Measurements from ENCODE around the gene MOCS1. TPM values are rescaled to one million over a fixed set of nuclear protein-coding genes. Genes with fewer than 3 reads are reported as not detected.

MOCS1 gene
- total RNA-seq, 1 donor from 2014 or later = 15.1 TPM

GRCh38 chr6:39902136-39902535, 32.1 kb downstream of the MOCS1 start:
- TF ChIP-seq CTCF (IDR thresholded peaks at IDR 0.05) = no peak
- DNase-seq (ENCODE audit: extremely low spot score, unreplicated experiment) = no peak
- no peaks in the 10 kb centered on the region for H3K9me3 Mint-ChIP-seq (ENCODE audit: unreplicated experiment)
- peaks cover 72% of the 10 kb centered on the region for H3K36me3 Mint-ChIP-seq (ENCODE audit: unreplicated experiment)
- H3K27me3 Mint-ChIP-seq (ENCODE audit: unreplicated experiment) = no peaks in the 10 kb centered on the region
- H3K4me1 Mint-ChIP-seq (ENCODE audit: unreplicated experiment) = no peaks in the 10 kb centered on the region
- no peak overlapping the region for H3K27ac Mint-ChIP-seq (ENCODE audit: unreplicated experiment)
- H3K4me3 Mint-ChIP-seq (ENCODE audit: unreplicated experiment) = no peak overlapping the region

DNA sequence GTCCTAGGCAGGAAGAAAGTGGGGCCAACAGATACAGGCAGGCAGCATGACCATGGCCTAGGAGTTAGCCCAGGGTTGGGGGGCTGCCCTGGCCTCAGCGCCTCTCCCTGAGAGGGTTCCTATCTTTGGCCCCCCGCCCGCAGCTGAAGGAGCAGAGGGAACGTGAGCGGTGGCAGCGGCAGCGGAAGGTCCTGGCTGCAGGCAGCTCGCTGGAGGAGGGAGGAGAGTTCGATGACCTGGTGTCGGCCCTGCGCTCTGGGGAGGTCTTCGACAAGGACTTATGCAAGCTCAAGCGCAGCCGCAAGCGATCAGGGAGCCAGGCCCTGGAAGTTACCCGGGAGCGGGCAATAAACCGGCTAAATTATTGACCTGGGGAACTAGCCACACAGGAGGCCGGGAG, 32.6 kb downstream of the MOCS1 start:
- peaks cover 72% of the 10 kb centered on the region for H3K36me3 Mint-ChIP-seq (ENCODE audit: unreplicated experiment)
- no peaks in the 10 kb centered on the region for H3K4me1 Mint-ChIP-seq (ENCODE audit: unreplicated experiment)
- no peak for DNase-seq (ENCODE audit: extremely low spot score, unreplicated experiment)
- no peak overlapping the region for H3K4me3 Mint-ChIP-seq (ENCODE audit: unreplicated experiment)
- no peaks in the 10 kb centered on the region for H3K27me3 Mint-ChIP-seq (ENCODE audit: unreplicated experiment)
- H3K27ac Mint-ChIP-seq (ENCODE audit: unreplicated experiment) = no peak overlapping the region
- no peaks in the 10 kb centered on the region for H3K9me3 Mint-ChIP-seq (ENCODE audit: unreplicated experiment)
- TF ChIP-seq CTCF (IDR thresholded peaks at IDR 0.05) = no peak

DNA sequence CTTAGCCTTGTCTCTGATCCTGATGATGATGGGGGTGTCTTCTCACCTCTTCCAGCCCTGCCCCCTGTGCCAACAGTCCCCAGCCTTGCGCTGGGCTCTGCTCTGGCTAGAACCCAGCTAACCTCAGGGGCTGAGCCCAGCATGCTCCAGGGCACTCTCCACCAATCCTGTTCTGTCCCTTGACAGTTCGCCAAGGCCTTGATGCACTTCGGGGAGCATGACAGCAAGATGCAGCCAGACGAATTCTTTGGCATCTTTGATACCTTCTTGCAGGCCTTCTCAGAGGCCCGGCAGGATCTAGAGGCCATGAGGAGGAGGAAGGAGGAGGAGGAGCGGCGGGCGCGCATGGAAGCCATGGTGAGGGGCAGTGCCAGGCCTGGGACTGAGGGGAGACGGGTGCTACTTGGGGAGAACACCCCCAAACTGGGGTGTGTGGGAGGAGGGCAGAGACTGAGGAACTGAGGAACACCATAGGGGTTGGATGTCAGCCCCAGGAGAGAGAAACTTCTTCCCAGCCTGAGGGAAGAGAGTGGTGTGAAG, 33.1 kb downstream of the MOCS1 start:
- TF ChIP-seq CTCF (IDR thresholded peaks at IDR 0.05) = no peak
- peaks cover 72% of the 10 kb centered on the region for H3K36me3 Mint-ChIP-seq (ENCODE audit: unreplicated experiment)
- H3K27me3 Mint-ChIP-seq (ENCODE audit: unreplicated experiment) = no peaks in the 10 kb centered on the region
- no peaks in the 10 kb centered on the region for H3K9me3 Mint-ChIP-seq (ENCODE audit: unreplicated experiment)
- no peaks in the 10 kb centered on the region for H3K4me1 Mint-ChIP-seq (ENCODE audit: unreplicated experiment)
- DNase-seq (ENCODE audit: extremely low spot score, unreplicated experiment) = no peak
- peak overlapping the region; percentile 15 for H3K27ac Mint-ChIP-seq (ENCODE audit: unreplicated experiment)
- H3K4me3 Mint-ChIP-seq (ENCODE audit: unreplicated experiment) = no peak overlapping the region

- H3K36me3 Mint-ChIP-seq (ENCODE audit: unreplicated experiment) = peaks cover 65% of the 10 kb centered on the region
Observed at GRCh38 chr6:39899554-39900295, 34.5 kb downstream of the MOCS1 start.

More at GRCh38 chr6:39899554-39900295, 34.5 kb downstream of the MOCS1 start:
- Mint-ChIP-seq H3K27me3 (ENCODE audit: unreplicated experiment) (no peaks in the 10 kb centered on the region), H3K4me1 (ENCODE audit: unreplicated experiment) (no peaks in the 10 kb centered on the region), H3K4me3 (ENCODE audit: unreplicated experiment) (no peak overlapping the region), H3K27ac (ENCODE audit: unreplicated experiment) (no peak overlapping the region), H3K9me3 (ENCODE audit: unreplicated experiment) (no peaks in the 10 kb centered on the region)
- TF ChIP-seq CTCF (IDR thresholded peaks at IDR 0.05) = no peak
- no peak for DNase-seq (ENCODE audit: extremely low spot score, unreplicated experiment)
